RWPE2 (cell line): ENCODE measurements around the gene KIF26A.

Experiments
- ATAC-seq: fragments of 200-7000 bp; cut with Tn5 transposase; 3 replicates; pipeline ENCODE4 v1.9.1; 2021; ENCODE audit warnings: low read depth
- DNase-seq: peaks from one replicate; pipeline ENCODE4 v3.0.0-alpha.2; 2020; ENCODE audit warnings: low spot score
- H3K27ac ChIP-seq: fragments of 450-650 bp; 2 replicates; pipeline ENCODE4 v1.5.1; 2017; ENCODE audit warnings: mild to moderate bottlenecking; ENCODE audit not compliant: poor library complexity, severe bottlenecking
- H3K27me3 ChIP-seq: fragments of 250-450 bp; sonication (Bioruptor Pico); 2 replicates; pipeline ENCODE4 v1.5.1; 2021; ENCODE audit warnings: mild to moderate bottlenecking, moderate library complexity; ENCODE audit not compliant: insufficient read depth, poor library complexity, severe bottlenecking
- H3K36me3 ChIP-seq: fragments of 250-450 bp; sonication (Bioruptor Pico); 2 replicates; pipeline ENCODE4 v1.5.1; 2020; ENCODE audit warnings: low read depth, mild to moderate bottlenecking, moderate library complexity
- H3K4me1 ChIP-seq: fragments of 250-450 bp; sonication (Bioruptor Pico); 2 replicates; pipeline ENCODE4 v1.5.1; 2021; ENCODE audit warnings: mild to moderate bottlenecking, moderate library complexity; ENCODE audit not compliant: insufficient read depth, poor library complexity, severe bottlenecking
- H3K4me3 ChIP-seq: fragments of 250-450 bp; sonication (Bioruptor Pico); 2 replicates; pipeline ENCODE4 v1.5.1; 2021; ENCODE audit warnings: mild to moderate bottlenecking, moderate library complexity; ENCODE audit not compliant: severe bottlenecking
- H3K9me3 ChIP-seq: fragments of 250-450 bp; sonication (Bioruptor Pico); 2 replicates; pipeline ENCODE4 v1.5.1; 2021; ENCODE audit warnings: mild to moderate bottlenecking, moderate library complexity; ENCODE audit not compliant: severe bottlenecking
- TF ChIP-seq, protein P1 (sequence below): fragments of 450-650 bp; IDR thresholded peaks from one replicate; pipeline ENCODE4 v1.5.1; 2017; ENCODE audit warnings: mild to moderate bottlenecking, moderate library complexity; ENCODE audit not compliant: poor library complexity, severe bottlenecking

Gene KIF26A

DNA sequence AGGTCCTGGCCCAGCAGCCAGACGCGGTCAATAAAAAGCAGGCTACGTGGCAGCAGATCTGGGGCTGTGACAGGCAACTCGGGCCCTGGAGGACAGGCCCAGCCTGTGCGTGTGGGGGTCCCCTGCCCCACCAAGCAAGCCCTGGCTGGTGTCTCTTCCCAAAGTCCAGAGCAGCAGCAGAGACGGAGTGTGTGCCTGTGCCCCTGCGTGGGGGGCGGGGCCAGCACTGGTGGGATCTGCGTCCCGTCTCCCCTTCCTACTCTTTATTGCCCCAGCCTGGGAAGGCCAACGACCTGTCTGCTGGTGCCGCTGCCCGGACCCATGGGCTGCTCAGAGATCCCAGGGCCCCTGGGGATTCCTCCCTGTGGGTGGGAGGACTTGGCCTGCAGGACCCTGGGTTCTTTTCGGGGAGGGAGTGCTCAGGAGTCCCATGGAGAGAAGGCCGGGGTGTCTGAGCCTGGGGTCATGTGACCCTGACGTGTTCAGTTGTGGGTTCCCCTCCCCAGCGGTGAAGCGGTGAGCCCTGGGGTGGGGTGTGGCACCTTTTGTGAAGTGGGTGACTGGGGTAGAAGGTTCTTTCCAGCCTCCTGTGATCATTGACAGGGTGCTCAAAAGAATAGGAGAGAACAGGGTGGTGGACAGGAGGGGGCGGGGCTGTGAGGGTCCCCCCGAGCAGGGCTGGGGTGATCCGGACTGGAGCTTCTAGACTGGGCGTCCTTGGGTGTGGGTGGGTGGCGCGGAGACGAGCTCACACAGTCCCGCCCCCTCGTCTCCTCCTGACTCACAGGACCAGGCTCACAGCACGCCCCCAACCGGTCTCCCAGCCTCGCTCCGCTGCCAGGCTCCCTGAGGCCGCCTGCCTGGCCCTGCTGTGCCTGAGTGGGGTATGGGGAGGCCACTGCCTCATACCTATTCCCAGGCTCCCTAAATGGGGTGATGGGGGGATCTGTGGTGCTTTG lies 30.5 kb upstream of the KIF26A start:
- Histone ChIP-seq H3K36me3 (no peaks in the 10 kb centered on the region), H3K4me3 (no peak overlapping the region), H3K9me3 (no peaks in the 10 kb centered on the region), H3K4me1 (no peaks in the 10 kb centered on the region), H3K27me3 (no peaks in the 10 kb centered on the region), H3K27ac (no peak overlapping the region)
- TF ChIP-seq, protein P1, sequence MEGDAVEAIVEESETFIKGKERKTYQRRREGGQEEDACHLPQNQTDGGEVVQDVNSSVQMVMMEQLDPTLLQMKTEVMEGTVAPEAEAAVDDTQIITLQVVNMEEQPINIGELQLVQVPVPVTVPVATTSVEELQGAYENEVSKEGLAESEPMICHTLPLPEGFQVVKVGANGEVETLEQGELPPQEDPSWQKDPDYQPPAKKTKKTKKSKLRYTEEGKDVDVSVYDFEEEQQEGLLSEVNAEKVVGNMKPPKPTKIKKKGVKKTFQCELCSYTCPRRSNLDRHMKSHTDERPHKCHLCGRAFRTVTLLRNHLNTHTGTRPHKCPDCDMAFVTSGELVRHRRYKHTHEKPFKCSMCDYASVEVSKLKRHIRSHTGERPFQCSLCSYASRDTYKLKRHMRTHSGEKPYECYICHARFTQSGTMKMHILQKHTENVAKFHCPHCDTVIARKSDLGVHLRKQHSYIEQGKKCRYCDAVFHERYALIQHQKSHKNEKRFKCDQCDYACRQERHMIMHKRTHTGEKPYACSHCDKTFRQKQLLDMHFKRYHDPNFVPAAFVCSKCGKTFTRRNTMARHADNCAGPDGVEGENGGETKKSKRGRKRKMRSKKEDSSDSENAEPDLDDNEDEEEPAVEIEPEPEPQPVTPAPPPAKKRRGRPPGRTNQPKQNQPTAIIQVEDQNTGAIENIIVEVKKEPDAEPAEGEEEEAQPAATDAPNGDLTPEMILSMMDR, result no peak
- peak; percentile 36 for ATAC-seq
- DNase-seq, result peak; percentile 75

DNA sequence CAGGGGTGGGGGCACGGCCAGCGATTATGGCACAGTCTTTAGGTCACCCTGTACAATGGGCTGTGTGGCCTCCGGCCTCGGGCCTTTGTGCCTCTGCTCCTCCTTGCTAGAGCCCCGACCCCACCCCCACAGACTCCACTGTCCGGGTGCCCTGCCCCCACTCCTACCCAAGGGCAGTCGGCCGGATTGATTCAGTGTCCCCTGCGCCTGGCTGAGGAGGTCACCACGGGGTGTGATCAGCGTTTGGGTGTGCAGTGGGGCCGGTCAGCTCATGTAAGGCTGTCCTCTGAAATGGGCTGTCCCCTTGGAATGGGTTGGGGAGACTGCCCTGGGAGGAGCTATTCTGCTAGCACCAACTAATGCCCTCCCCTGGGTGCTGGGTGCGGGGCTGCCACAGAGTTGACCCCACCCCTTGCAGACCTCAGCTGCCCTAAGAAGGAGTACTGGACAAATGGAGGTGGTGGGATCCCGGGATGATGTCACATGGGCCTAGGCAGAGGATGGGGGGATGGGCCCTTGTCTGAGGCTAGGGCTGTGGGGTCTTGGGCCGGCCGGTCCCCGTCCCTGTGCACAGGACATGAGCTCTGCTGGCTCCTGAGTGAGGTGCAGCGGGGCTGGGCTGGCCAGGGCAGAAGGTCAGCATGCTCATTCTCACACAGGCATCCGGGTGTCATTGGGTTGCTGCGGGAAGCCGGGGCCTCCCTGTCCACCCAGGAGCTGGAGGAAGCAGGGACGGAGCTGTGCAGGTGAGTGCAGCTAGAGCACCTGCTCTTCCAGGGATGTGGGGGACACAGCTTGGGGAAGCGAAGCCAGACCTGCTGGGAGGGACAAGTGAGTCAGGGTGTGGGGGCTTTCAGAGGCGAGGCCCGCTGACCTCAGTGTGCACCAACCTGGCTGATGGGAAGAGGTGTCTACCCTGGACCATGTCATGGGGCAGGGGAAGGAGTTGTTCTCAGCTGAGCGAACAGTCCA lies 29.5 kb upstream of the KIF26A start:
- peak; percentile 78 for DNase-seq
- no peak for ATAC-seq
- TF ChIP-seq, protein P1, result no peak
- H3K27ac ChIP-seq, result no peak overlapping the region
- H3K27me3 ChIP-seq, result no peaks in the 10 kb centered on the region
- no peaks in the 10 kb centered on the region for H3K4me1 ChIP-seq
- H3K36me3 ChIP-seq, result no peaks in the 10 kb centered on the region
- no peak overlapping the region for H3K4me3 ChIP-seq
- no peaks in the 10 kb centered on the region for H3K9me3 ChIP-seq

DNA sequence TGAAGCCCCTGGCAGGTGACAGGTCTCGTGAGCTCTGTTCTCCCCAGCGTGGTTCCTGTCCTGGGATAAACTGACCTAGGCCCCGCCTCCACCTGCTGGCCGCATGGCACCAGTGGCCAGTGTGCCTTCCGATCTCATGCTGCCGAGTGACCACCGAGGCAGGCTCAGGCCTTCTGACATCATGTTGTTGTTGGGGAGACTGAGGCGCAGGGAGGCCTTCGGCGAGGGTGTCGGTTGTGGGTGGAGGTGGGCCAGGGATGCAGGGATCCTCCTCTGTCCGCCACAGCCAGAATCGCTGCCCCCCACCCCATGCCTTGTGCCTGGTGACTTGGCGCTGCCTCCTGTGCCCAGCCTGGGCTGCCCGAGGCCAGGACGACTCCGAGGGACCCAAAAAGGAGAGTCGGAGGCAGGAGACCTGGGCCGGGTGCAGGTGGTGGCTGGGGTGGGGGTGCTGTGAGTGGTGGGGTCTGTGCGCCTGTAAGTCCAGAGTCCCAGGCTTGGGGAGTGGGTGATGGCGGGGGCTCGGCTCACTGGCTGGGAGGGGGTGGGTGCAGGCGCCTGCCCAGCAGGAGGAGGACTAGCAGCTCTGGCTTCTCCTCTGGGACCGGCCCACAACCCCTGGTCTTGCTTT lies 28.5 kb upstream of the KIF26A start:
- ATAC-seq, result no peak
- H3K36me3 ChIP-seq, result no peaks in the 10 kb centered on the region
- no peaks in the 10 kb centered on the region for H3K4me1 ChIP-seq
- H3K9me3 ChIP-seq, result no peaks in the 10 kb centered on the region
- H3K27me3 ChIP-seq, result no peaks in the 10 kb centered on the region
- TF ChIP-seq, protein P1, result no peak
- no peak overlapping the region for H3K27ac ChIP-seq
- H3K4me3 ChIP-seq, result no peak overlapping the region
- peak; percentile 62 for DNase-seq

DNA sequence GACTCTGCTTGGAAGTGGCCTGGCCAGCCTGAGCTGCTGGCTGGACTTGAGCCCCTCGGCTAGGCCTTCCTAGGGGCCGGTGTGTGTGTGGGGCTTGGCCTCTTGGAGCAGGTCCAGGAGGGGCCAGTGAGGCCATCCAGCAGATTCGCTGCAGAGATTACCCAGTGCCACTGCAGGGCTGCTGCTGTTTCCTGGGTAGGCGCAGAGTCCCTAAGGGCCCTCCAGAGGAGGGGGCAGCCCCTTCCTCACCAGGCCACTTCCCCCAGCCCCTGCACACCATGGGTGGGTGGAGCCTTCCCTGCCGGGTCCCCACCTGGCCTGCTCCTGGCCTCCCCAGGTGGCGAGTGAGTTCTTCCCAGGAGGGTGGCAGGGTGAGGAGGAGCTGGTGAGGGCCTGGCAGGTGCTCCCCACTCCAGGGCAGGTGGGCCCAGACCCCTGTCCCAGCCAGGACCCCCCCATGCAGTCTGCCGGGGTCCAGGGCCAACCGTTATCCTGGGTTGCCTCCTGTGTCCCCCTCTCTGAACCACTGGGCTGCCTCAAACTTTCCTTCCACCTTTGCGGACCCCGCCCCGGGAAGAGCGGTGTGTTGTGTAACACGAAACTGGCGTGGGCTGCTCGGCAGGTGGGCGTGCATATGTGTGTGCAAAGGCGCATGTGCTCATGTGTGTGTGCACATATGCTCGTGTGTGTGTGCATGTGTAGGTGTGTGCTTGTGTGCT lies 27.7 kb upstream of the KIF26A start:
- peak; percentile 62 for DNase-seq
- H3K4me1 ChIP-seq, result no peaks in the 10 kb centered on the region
- H3K36me3 ChIP-seq, result no peaks in the 10 kb centered on the region
- H3K27me3 ChIP-seq, result no peaks in the 10 kb centered on the region
- TF ChIP-seq, protein P1, result no peak
- no peak for ATAC-seq
- H3K27ac ChIP-seq, result no peak overlapping the region
- H3K9me3 ChIP-seq, result no peaks in the 10 kb centered on the region
- no peak overlapping the region for H3K4me3 ChIP-seq
